ENCODE results near the gene ZNF444. TPM values are rescaled to one million over a fixed set of nuclear protein-coding genes. Genes with fewer than 3 reads are reported as not detected.

The ZNF444 gene
- total RNA-seq, 4 donors from 2014 or later = 5.3 to 38.9 (median 21.0) TPM

GRCh38 chr19:56159009-56159559, 18.0 kb downstream of the ZNF444 start:
- Histone ChIP-seq H3K27me3 (no peaks in the 10 kb centered on the region), H3K27ac (no peak overlapping the region), H3K4me1 (no peaks in the 10 kb centered on the region), H3K9me3 (no peaks in the 10 kb centered on the region), H3K36me3 (no peaks in the 10 kb centered on the region), H3K4me3 (no peak overlapping the region)
- TF ChIP-seq CTCF (IDR thresholded peaks at IDR 0.05) (no peak), POLR2A (IDR thresholded peaks at IDR 0.05) (no peak)
- no peak for DNase-seq
- intact Hi-C loops (cut with DNase I; ENCODE audit: low total_unique reads) = no loop called here

- intact Hi-C loops (cut with DNase I; ENCODE audit: low total_unique reads) = no loop called here
- Histone ChIP-seq H3K27me3 (no peaks in the 10 kb centered on the region), H3K27ac (no peak overlapping the region), H3K9me3 (no peaks in the 10 kb centered on the region), H3K4me1 (no peaks in the 10 kb centered on the region), H3K36me3 (no peaks in the 10 kb centered on the region), H3K4me3 (no peak overlapping the region)
- TF ChIP-seq POLR2A (IDR thresholded peaks at IDR 0.05) = no peak
- TF ChIP-seq CTCF (IDR thresholded peaks at IDR 0.05) = no peak
- DNase-seq = no peak
Observed at GRCh38 chr19:56159622-56160271, 18.7 kb downstream of the ZNF444 start.

GRCh38 chr19:56161534-56161933, 20.4 kb downstream of the ZNF444 start:
- Histone ChIP-seq H3K36me3 (no peaks in the 10 kb centered on the region), H3K4me3 (no peak overlapping the region), H3K27me3 (no peaks in the 10 kb centered on the region), H3K9me3 (no peaks in the 10 kb centered on the region), H3K27ac (no peak overlapping the region), H3K4me1 (no peaks in the 10 kb centered on the region)
- intact Hi-C loops (cut with DNase I; ENCODE audit: low total_unique reads) = no loop called here
- no peak for DNase-seq
- TF ChIP-seq POLR2A (IDR thresholded peaks at IDR 0.05) (no peak), CTCF (IDR thresholded peaks at IDR 0.05) (no peak)

GRCh38 chr19:56162258-56162657, 21.2 kb downstream of the ZNF444 start:
- no peaks in the 10 kb centered on the region for H3K4me1 ChIP-seq
- intact Hi-C loops (cut with DNase I; ENCODE audit: low total_unique reads) = no loop called here
- no peak overlapping the region for H3K27ac ChIP-seq
- DNase-seq = no peak
- no peaks in the 10 kb centered on the region for H3K9me3 ChIP-seq
- H3K36me3 ChIP-seq = no peaks in the 10 kb centered on the region
- H3K4me3 ChIP-seq = no peak overlapping the region
- TF ChIP-seq CTCF (IDR thresholded peaks at IDR 0.05) (no peak), POLR2A (IDR thresholded peaks at IDR 0.05) (no peak)
- no peaks in the 10 kb centered on the region for H3K27me3 ChIP-seq

- Histone ChIP-seq H3K4me1 (no peaks in the 10 kb centered on the region), H3K27me3 (no peaks in the 10 kb centered on the region), H3K27ac (no peak overlapping the region), H3K4me3 (no peak overlapping the region), H3K9me3 (no peaks in the 10 kb centered on the region), H3K36me3 (no peaks in the 10 kb centered on the region)
- DNase-seq = no peak
- no peak for TF ChIP-seq POLR2A (IDR thresholded peaks at IDR 0.05)
- no peak for TF ChIP-seq CTCF (IDR thresholded peaks at IDR 0.05)
- intact Hi-C loops (cut with DNase I; ENCODE audit: low total_unique reads) = no loop called here
Observed at GRCh38 chr19:56163097-56163496, 22.0 kb downstream of the ZNF444 start.
